NCI-H128 (cell line): ENCODE measurements around the gene ELAPOR2.
"Not testable (repeated sequence)": the region's sequence is repeated elsewhere in the genome, so short reads cannot be mapped to it uniquely, and the experiment has no call there.

ENCODE experiments used
- DNase-seq: peaks from one replicate; lab custom pipeline; 2025; ENCODE audit not compliant: unreplicated experiment; lab: John Stamatoyannopoulos, UW

The ELAPOR2 gene

GRCh38 chr7:87044713-87045112 lies 14.7 kb downstream of the ELAPOR2 start:
- DNase-seq = not testable (repeated sequence)

GRCh38 chr7:87041586-87041985 lies 17.9 kb downstream of the ELAPOR2 start:
- not testable (repeated sequence) for DNase-seq

DNA sequence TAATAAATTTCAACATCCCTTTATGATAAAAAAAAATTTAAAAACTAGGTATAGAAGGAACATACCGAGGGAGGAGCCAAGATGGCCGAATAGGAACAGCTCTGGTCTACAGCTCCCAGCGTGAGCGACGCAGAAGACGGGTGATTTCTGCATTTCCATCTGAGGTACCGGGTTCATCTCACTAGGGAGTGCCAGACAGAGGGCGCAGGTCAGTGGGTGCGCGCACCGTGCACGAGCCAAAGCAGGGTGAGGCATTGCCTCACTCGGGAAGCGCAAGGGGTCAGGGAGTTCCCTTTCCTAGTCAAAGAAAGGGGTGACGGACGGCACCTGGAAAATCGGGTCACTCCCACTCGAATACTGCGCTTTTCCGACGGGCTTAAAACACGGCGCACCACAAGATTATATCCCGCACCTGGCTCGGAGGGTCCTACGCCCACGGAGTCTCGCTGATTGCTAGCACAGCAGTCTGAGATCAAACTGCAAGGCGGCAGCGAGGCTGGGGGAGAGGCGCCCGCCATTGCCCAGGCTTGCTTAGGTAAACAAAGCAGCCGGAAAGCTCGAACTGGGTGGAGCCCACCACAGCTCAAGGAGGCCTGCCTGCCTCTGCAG lies 19.7 kb downstream of the ELAPOR2 start:
- DNase-seq = not testable (repeated sequence)

GRCh38 chr7:87038993-87039690 lies 20.3 kb downstream of the ELAPOR2 start:
- DNase-seq = no peak

DNA sequence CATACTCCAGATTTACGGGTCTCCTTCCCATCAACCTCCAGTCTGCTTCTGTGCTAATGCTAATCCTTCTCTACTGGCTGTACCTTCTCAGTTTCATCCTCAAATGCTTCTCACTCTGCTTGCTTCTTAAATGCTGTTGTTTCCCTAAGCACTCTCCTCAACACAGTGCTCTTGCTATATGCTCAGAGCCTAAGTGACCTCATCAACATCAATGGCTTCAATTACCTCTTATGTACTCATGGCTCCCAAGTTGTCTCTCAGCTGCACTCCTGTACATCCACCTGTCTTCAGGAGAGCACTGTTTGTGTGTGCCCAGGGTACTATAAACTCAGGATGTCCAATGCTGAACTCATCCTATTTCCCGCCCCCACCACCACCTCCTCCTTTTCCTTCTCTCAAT lies 22.5 kb downstream of the ELAPOR2 start:
- no peak for DNase-seq

DNA sequence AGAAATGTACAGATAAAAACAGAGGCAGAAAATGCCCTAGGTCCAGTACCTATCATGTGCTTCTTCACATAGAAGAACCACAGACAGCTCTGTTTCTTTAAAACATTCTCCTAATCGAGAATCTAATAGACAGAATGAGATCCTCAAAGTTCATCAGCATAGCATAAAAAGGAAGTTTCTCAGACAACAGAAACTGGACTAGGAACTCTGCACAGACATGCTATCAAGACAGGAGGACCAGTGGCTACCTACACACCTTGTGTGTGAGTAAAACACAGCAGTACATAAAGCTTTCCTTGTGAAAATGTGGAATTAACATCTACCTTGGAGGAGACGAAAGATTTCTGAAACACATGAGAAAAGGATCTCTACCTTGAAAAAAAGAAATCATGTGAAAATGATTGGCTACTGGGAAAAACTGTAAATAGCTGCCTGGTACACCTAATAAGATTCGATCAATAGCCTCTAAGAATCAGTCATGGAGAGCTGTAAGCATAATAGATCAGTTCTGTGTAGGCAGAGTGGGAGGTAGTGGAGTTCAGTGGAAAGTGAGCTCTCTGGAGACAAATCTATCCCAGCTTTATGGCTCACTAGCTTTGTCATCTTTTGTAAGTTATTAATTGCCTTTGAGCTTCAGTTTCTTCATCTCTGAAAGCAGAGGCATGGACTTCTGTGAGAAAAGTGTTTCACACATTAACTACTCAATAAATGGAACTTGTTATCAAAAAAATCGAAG lies 26.7 kb downstream of the ELAPOR2 start:
- no peak for DNase-seq

GRCh38 chr7:87029078-87029477 lies 30.4 kb downstream of the ELAPOR2 start:
- DNase-seq = no peak

- DNase-seq = no peak
Measured at GRCh38 chr7:87028636-87029035, 30.8 kb downstream of the ELAPOR2 start.

DNA sequence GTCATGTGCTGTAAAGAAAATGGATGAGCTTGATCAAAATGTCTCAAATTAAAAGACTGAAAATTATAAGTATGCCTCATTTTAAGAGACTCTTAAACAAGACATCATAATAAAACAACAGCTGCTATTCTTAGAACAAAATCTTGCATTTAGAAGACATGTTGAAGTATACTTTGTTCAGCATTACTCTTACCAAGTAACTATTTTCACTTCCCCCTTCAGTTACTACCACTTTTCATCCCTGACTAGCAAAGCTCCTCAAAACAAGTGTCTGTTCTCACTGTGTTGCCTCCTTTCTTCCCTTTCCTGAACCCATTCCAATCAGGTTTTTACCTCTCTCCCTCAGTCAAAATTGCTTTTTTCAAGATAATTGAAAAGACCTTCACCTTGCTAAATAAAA lies 31.6 kb downstream of the ELAPOR2 start:
- DNase-seq = no peak

DNA sequence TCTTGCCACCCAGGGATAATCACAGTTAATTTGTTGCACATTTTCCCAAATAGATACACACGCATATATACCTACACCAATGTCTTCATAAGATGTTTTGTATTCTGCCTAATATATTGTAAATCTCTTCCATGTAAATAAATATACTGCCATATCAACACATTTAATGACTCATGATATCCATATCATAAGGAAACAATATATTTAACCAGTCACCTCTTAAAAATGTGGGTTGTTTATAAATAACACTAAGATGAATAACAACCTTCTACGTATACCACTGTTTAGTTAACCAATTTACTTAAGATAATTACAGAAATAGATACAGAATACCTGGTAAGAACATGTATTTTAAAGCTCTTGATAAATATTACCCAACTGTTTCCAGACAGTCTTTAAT lies 38.2 kb downstream of the ELAPOR2 start:
- no peak for DNase-seq

- no peak for DNase-seq
Measured at GRCh38 chr7:87016606-87017005, 42.8 kb downstream of the ELAPOR2 start.

- DNase-seq = no peak
Measured at GRCh38 chr7:87013840-87014190, 45.6 kb downstream of the ELAPOR2 start.

DNA sequence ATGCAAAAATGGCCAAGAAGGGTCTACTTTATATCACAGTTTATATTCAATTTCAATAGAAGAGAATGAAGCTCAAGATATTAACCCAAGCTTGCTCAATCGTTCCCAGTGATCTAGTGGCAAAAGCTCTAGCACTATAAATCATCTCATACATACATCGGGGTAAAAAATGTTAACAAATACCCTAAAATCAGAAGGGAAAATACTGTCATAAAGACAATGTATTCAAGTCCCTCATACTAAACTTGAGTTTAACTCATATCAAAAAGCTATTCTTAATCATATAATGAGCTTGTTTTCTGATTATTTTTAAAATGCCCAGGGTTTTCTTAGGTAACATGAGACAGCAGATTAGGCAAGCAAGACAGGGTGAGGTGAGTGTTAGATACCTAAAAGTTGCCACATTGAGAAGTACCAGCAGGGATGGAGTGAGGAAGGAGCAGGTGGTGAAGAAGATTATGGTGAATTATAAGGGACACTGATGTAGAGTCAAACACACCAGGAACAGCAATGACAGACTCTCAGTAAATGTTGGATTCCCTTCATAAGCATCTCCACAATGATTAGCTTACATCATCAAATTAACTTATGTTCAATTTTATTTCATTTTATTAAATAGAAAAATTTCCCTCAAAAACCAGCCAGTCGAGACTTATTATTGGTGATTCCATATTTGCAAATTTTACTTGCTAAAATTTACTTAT lies 46.2 kb downstream of the ELAPOR2 start:
- DNase-seq = no peak
